Activated T-helper 9 cell treated with anti-CD3 and anti-CD28 coated beads, Interleukin-2, amount 50 U/mL, for 16 hours (primary cell): ENCODE measurements around the gene DCAF4.

ENCODE experiments used
- DNase-seq: peaks from one replicate; pipeline ENCODE4 v3.0.0-alpha.2; 2020; ENCODE audit warnings: low read depth

The DCAF4 gene

DNA sequence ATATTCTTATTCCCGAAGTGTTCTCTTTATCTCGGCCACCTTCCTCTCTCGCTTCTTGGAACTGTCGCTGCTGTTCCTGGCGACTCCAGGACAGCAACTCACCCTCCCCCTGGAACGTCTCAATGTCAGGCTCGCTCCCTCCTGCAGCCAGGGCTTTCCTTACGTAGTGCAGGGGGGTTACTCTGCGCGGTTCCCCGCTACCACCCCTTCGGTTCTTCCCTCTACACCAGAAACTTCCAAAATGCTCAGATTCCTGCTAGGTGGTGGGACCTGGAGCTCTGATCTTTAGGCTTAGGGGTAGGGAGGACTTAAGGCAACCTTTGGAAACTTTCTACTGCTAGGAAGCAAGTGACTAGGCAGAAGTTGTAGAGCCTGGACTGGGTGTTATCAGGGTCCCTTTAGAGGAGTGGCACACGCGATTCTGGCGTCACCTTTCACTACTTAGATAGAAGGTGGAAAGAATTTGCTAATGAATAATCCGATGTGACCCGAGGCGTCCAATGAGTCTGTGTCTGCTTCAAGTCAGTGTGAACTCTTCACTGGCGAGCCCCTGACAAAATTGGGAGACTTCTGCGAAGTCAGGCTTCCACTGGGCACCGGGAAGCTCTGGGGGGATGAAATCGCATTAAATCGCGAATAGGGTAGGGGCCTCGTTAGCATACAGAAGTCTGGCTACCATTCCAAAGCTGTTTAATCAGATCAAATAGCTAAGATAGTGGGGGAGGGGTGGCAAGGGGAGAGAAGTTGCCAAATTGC lies 31.5 kb upstream of the DCAF4 start:
- no peak for DNase-seq

DNA sequence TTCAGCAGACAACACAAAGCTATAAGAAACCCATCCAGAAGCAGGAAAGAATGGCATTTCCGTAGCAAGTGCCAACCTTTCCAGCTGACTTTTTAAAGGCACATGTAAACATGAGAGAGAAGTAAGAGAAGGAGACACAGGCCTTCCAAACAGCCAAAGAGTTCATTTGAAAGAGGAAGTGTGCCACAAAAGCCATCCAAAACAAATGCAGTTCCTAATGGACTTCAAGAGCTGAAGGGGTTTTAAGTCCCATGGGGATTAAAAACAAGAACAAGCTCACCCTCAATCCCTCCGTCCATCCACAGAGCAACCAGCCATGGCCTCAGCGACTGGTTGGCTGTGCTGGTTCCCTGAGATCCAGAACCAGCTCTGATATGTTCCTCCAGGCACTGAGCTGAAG lies 27.8 kb upstream of the DCAF4 start:
- DNase-seq = no peak

DNA sequence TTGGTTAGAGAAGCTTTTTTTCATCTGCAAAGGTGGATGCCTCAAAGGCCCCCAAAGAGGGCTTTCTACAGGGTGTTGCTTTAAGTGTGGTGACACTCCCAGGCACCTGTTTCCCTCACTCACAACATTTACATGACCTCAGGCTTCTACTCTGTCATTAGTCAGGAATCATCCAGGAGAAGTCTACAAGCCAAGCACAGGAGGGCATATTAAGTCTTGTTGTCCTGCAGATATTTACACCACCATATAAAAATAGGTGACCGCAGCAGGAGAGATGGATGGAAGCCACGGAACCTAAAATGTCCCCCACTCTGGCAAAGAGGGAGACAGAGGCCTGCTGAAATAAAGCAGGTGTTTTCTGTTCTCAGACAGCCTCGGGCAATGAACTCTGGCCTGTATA lies 24.9 kb upstream of the DCAF4 start:
- DNase-seq = no peak

DNA sequence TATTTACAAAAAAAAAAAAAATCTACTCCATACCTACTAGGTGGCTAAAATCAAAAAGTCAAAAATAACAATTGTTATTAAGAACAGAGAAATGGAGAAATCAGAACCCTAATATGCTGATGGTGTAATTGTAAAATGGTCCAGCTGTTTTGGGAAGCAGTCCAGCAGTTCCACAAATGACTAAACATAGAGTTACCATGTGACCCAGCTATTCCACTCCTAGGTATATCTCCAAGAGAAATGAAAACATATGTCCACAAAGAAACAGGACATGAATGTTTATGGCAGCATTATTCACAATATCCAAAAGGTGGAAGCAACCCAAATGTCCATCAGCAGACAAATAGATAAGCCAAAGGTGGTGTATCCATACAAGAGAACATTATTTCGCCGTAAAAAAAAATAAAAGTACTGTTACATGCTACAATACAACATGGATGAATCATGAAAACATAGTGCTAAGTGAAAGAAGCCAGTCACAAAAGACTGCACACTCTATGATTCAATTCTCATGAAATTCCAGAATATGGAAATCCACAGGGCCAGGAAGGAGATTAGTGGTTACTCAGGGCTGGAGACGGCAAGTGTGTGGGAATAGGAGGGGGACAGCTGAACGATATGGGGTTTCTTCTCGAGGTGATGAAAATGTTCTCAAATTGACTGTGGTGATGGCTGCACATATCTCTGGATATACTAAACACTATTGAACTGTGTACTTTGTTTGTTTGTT lies 23.3 kb upstream of the DCAF4 start:
- DNase-seq = no peak

DNA sequence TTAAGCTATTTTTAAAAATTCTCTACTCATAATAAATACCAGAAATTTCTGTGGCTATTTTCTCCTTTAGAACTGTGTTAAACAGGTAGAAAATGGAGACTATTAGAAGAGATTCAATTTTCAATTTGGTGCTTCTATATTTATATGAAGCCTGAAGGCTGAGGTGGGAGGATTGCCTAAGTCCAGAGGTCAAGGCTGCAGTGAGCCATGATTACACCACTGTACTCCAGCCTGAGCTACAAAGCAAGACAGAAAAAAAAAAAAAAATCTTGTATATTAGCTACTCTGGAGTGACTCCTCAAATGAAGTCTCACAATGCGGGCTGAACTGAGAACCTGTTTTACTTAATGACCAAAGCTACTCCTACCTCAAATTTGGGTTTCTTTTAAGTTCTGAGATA lies 22.5 kb upstream of the DCAF4 start:
- DNase-seq = no peak

DNA sequence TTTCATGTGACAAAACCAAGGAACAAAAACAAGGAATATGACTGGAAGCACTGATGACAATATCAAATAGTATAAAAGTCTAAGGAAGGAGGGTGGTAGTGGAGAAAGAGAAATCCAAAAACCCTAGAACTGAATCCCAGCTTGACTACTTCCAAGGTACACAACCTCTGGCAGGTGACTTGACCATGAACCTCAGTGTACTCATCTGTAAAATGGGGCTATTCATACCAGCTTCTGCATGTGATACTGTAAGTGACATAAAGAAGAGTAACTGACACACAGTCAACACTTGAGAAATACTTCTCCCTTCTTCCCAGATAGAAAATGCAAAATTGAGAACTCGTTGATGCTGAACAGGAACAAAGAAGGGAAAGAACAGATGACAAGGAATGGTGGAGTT lies 22.0 kb upstream of the DCAF4 start:
- DNase-seq = no peak

DNA sequence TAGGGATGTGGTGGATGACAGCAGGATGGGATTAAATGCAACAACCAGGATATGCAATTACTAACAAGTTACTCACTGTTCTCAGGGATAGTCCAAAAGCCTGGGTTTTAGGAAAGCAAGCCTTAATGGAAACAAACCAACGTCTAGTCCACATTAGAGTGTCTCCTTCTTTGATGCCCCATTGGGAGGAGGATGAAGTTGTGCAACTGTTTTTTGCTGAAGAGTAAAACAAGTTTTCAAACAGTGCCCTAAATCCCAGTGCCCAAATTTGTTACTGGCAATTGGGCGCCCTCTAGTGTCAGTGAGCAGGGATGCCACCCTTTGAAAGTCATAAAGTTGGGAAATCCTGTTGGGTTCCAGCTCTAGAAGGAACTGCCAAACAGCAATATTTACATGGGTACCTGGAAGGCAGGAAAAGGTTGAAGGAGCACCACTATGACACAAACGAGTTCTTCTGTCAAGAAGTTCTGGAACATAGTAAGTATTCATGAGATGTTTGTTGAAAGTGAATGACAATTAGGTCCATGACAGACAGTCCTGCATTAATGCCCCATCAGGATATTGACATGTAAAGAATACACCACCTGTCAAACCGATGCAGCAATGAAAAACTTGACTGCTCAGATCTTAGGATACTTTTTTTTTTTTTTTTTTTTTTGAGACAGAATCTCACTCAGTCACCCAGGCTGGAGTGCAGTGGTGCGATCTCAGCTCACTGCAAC lies 21.3 kb upstream of the DCAF4 start:
- DNase-seq = peak; percentile 41

DNA sequence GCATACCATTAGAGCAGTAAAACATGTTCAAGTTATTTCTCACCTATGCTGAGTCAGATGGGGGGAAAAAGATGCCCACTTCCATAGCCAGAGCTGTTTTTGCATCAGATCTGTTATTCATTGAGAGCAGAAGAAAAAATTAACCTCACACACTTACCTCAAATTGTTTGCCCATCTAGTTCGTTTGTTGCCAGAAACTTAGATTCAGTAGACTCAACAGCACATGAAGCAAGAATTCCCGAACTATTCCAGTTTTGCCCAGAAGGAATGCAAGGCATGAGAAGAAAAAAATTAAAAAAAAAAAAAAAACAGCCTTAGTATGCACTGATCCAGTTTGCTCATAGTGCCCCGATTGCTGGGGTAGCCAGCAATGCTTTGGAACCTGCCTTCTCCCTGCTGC lies 19.9 kb upstream of the DCAF4 start:
- no peak for DNase-seq

DNA sequence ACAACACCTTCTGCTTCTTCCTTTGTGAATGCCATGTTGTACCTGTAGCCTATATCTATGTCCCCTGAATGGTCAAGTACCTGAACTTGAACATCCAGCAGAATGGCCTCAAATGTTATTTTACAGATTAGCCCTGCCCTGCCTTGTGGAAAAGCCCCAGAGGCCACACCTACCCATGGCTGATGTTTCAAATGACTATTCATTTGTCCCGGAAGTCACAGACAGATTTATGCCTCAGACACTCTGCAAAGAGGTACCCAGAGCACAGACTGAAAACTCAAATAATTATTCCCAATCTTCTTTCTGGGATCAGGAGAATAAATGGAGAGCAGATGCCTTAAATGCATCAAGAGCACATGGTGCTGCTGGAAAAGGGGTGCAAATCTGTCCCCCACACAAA lies 19.4 kb upstream of the DCAF4 start:
- DNase-seq = no peak

DNA sequence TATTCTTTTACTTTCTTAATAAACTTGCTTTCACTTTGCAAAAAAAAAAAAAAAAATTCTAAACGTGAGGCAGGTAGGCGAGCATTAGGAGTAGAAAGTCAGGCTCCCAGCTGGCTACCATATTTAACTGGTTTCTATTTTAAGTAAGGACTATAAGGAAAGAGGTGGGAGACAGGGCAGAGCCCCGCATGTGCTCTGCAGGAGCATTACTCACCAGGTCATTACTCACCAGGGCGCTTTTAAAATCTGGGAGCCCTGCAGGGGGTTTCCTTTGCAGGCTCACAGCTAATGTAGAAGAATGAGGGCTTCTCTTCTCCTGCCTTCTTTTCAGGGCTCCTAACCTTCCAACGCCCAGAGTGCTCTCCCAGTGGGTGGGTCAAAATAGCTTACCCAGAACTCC lies 18.4 kb upstream of the DCAF4 start:
- no peak for DNase-seq

DNA sequence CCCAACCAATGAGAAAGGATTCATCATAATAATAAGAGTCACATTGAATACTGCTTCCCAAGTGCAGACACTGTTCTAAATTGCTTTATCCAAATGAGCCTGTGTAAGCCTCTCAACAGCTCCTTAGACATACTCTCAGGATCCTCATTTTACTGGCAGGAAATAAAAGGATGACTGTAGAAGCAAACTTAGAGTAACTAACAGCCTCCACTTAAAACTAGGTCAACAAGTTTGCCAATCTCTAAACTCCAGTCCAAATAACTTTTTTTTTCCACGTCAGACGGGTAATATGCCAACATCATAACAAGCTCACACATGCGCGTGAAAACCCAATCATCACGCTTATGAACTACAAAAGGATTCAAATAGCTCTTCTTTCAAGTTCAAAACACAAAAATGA lies 17.1 kb upstream of the DCAF4 start:
- DNase-seq = no peak

DNA sequence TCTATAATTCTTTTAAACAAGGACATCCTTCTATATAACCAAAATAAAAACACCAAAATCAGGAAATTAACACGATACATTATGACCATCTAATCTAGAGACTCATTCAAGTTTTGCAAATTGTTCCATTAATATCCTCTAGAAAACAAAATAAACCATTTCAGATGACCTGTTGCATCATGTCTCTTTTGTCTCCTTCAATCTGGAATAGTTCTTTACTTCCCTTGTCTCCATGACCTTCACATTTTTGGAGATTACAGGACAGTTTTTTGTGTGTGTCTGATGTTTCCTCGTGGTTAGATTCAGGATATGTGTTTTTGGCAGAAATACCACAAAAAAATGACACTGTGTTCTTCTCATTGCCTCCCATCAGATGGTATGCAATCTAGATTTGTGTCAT lies 12.5 kb upstream of the DCAF4 start:
- no peak for DNase-seq

DNA sequence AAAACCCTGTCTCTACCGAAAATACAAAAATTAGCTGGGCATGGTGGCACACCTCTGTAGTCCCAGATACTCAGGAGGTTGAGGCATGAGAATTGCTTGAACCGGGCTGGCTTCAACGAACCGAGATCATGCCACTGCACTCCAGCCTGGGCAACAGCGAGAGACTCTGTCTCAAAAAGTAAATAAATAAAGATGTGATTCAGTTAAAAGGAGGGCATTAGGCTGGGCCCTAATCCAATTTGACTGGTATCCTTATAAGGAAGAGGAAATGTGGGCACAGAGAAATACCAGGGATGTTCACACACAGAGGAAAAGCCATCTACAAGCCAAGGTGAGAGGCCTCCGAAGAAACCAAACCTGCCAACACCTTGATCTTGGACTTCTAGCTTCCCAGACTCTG lies 10.1 kb upstream of the DCAF4 start:
- DNase-seq = no peak

DNA sequence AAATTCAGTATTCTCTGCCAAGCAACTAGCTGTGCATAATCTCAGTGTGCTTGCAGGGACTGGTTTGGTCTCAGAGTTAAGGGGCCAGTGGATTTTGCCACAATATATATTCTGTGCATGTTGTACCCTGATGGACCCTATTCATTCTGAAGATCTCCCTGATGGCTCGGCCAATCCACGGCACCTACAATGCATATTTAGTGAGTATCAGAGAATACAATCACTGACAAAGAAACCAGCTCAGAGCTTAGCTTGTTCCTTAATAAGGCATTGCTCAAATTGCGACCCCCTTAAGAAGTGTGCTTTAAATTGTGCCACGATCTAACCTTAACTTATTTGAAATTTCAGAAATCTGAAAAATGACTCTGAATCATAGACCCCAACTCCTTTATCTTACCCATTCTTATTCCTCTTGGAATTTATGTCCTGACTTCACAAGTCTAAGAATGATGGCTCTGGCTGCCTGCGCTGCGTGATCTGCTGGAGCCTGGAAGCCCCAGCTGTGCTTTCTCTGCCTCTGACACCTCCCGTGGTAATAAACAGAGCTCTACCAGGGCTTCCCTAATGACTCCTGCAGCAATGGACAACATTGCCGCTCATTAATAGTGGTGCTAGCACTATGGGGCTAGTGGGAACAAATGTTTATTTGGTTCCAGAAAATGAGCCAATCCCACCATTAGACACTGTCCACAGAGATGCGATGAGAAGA lies 9.0 kb upstream of the DCAF4 start:
- DNase-seq = no peak

DNA sequence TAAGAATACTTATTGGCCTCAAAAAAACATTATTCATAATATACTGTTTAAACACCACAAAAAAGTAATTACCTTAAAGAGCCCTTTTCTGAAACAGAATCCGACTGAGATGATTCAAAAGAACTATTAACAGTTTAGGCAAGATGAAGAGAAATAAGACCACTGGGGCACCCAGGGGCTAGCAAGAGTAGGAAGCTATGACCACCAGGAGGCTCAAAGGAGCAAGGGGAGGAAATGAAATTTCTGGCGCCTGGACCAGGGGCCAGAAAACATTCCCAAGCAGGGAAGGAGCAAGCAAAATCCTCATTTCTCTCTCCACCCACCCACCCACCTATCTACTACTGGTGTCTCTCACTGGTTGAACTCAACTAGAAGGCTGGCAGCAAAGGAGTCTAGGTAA lies 6.3 kb upstream of the DCAF4 start:
- DNase-seq = no peak

DNA sequence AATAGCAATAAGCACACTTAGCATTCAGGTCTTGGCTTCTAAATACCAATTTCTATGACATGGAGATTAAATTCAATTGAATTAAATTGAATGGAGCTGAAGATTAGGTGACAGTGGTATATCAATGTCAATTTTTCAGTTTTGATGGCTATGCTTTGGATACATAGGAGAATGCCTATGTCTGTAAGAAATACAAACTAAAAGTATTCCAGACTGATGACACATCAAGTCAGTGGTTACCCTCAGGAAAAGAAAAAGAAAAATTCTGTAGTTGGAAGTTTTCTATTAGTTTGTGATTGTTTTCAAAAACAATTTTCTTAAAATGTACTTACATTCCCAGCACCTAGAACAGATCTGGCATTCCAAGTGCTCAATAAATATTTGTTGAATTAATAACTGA lies 4.9 kb upstream of the DCAF4 start:
- DNase-seq = no peak

DNA sequence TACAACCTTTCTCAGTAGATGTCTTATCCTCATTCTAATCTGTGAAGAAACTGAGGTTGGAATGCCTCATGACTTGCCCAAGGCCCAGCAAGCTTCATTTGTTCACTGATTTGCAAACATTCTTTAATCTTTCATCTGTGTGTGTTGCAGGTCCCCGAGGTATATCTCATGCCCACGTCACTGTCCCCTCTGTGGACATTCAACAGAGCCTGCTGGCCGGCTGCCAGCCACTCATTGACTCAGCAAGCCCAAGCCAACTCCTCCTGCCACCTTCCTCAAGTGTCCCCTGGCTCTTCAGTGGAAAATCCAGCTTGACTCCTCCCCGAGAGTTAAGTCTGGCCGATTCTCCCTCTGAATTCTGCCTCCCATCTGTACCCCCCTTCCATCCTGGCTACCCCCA lies 1.9 kb upstream of the DCAF4 start:
- DNase-seq = no peak

DNA sequence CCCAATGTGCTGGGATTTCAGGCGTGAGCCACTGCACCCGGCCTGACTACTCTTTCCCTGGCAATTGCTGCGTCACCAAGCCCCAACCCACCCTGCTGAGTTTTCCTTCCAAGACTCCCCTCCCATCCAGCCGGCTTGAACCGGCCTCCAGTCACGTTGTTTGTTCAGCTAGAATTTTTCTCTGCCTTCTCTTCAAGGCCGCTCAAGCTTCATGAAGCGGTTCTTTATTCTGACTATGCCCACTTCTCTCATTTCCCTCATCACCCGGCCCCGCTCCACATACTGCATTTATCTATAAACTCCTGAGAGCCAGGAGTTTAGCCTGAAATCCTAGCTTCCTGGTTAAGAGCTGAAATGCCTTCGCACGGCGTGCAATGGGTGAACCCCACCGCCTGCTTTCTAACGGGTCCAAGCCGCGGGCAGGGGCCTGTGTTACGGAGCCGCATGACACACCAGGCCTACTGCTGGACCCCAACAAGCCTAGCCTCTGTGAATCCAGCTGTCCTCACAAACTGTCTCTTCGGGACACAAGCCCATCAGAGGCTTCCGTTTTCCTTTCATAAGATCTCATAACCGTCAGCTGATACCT lies 999 bp upstream of the DCAF4 start:
- no peak for DNase-seq

DNA sequence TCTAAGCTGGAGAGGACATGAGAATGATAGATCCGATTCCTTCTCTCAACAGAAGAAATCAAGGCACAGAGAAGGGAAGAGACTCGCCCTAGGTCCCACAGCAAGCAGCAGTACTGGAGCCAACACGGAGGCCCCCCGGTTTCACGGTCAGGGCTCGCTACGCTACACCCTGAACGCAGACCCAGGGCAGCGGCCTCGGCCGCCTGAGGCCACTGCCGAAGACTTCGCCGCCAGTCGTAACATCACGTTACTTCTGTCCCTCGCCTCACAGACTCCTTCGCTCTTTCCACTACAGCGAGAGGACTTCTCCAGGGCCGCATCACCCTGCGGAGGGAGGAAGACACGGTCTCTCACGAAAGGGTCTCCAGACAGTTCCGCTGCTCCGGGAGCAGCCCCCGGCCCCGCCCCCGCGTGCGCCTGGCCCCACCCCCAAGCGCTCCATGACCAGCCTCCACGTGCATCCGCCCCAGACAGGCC lies 411 bp upstream of the DCAF4 start:
- DNase-seq = no peak

DNA sequence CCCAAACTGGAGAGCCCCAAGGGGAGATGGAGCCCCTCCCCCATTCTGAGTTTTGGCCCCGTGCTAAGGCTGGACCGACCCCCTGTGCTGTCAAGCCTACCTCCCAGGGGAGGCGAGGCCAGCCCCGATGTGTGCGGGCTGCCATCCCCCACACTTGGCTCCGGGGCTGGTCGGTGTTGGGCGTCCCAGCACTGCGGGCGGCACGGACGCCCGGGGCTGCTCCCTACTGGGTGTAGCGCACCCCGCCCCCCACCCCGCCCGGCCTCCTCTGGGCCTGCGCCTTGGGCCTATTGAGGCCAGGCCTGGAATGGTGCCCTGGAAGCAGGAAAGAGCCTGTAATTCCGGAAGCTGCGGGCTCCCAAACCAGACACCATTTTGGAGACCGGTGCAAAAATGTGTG lies 2.6 kb downstream of the DCAF4 start:
- no peak for DNase-seq

DNA sequence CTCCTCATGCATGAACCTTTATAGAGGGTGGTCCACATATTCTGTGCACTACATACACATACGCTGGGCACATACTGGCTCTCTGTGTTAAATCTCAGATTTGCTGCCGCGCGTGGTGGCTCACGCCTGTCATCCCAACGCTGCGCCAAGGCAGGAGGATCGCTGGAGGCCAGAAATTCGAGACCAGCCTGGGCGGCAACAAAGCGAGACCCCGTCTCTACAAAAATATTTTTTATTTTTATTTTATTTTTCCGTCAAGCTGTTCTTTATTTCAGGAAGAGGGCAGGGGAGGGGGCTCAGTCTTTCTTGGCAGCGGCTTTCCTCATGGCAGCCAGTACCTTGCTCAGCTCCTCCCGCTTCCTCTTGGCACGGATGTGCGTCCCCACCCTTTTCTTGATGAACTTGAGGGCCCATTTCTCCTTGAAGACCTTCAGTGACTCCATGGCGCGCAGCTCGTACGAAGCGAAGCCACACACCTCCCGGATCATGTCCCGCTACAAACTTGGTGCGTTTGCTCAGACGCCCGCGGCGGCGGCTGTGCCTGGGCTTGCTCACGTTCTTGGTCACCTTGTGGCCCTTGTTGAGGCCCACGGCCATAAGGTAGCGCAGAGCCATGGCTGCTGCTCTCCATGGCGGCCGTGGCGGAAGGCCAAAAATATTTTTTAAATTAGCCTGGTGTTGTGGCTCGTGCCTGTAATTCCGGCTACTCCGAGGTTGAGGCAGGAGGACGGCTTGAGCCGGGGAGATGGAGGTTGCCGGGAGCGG lies 3.2 kb downstream of the DCAF4 start:
- DNase-seq = no peak
